GM12878 (cell line): ENCODE data around the gene LDLRAD4. TPM values are rescaled to one million over a fixed set of nuclear protein-coding genes. Genes with fewer than 3 reads are reported as not detected.

Experiments
- ATAC-seq: fragments of 200-7000 bp; cut with Tn5 transposase; 3 replicates; pipeline ENCODE4 v1.9.1; 2020; ENCODE audit warnings: mild to moderate bottlenecking, moderate library complexity
- BruUV-seq: library from RNA; stranded (reverse); fragments of 400-500 nt; replicated peaks from 2 replicates; lab custom pipeline; 2021; lab: Mats Ljungman, UMichigan
- CTCF ChIA-PET: fragments of 300-600 bp; sonication (Branson Sonifier 250); formaldehyde crosslinking; extraction: SDS; loops from one replicate; lab custom pipeline; 2021; ENCODE audit warnings: inconsistent platforms; lab: Yijun Ruan, JAX
- POLR2A ChIA-PET: fragments of 350-600 bp; formaldehyde crosslinking; extraction: SDS; loops from one replicate; lab custom pipeline; 2021; ENCODE audit warnings: inconsistent platforms; lab: Charles Lee
- RAD21 ChIA-PET: fragments of 300-600 bp; sonication (Branson Sonifier 250); formaldehyde crosslinking; loops from one replicate; lab custom pipeline; 2023; ENCODE audit warnings: antibody characterized with exemption; ENCODE audit not compliant: unreplicated experiment; lab: Charles Lee
- SMC1A ChIA-PET: fragments of 300-600 bp; sonication (Branson Sonifier 250); formaldehyde crosslinking; loops from one replicate; lab custom pipeline; 2023; ENCODE audit not compliant: unreplicated experiment, uncharacterized antibody; lab: Charles Lee
- DNase-seq: peaks from one replicate; pipeline ENCODE4 v3.0.0-alpha.2; 2011; ENCODE audit warnings: low read depth, low spot score
- FAIRE-seq: peaks from 3 replicates; lab custom pipeline; 2011; peaks lifted over from hg19 to GRCh38; lab: Jason Lieb, UNC
- H2AFZ ChIP-seq: 2 replicates; pipeline ENCODE4 v1.6.0; 2011; ENCODE audit warnings: low read depth, low read length, control low read depth; ENCODE audit not compliant: control insufficient read depth
- H3K27ac ChIP-seq: 2 replicates; pipeline ENCODE4 v1.5.1; 2011; ENCODE audit warnings: control low read depth; ENCODE audit not compliant: control insufficient read depth, insufficient read depth
- H3K27me3 ChIP-seq, 2 experiments: replicated peaks in 1 of 2; 2 replicates each; pipeline versions ENCODE4 v1.6.0 to v1.6.1; 2011; ENCODE audit warnings: low read length in 1 of 2; ENCODE audit not compliant: control insufficient read depth in 2 of 2, insufficient read depth in 2 of 2
- H3K36me3 ChIP-seq, 2 experiments: 2 replicates each; pipeline ENCODE4 v1.5.1; 2011; ENCODE audit warnings: low read length in 1 of 2; ENCODE audit not compliant: control insufficient read depth in 2 of 2, insufficient read depth in 2 of 2
- H3K4me1 ChIP-seq: 2 replicates; pipeline ENCODE4 v1.6.1; 2011; ENCODE audit warnings: mild to moderate bottlenecking, low read length, moderate library complexity, mixed read lengths; ENCODE audit not compliant: control insufficient read depth, insufficient read depth
- H3K4me2 ChIP-seq: 2 replicates; pipeline ENCODE4 v1.6.0; 2011; ENCODE audit warnings: control low read depth; ENCODE audit not compliant: control insufficient read depth, insufficient read depth
- H3K4me3 ChIP-seq: fragments of 200-600 bp; sonication (generic); 2 replicates; pipeline ENCODE4 v1.5.1; 2016
- H3K79me2 ChIP-seq: 2 replicates; pipeline ENCODE4 v1.6.0; 2011; ENCODE audit warnings: low read length; ENCODE audit not compliant: control insufficient read depth, insufficient read depth
- H3K9ac ChIP-seq: 2 replicates; pipeline ENCODE4 v1.8.0; 2011; ENCODE audit warnings: low read length, control low read depth, mixed read lengths; ENCODE audit not compliant: control insufficient read depth, insufficient read depth
- H3K9me3 ChIP-seq: replicated peaks from 3 replicates; pipeline ENCODE4 v1.5.1; 2011; ENCODE audit warnings: mild to moderate bottlenecking, low read length; ENCODE audit not compliant: control insufficient read depth, insufficient read depth
- H4K20me1 ChIP-seq: 2 replicates; pipeline ENCODE4 v1.6.0; 2011; ENCODE audit not compliant: control insufficient read depth, insufficient read depth
- BCL3 ChIP-seq: IDR thresholded peaks from 2 replicates; pipeline ENCODE4 v1.6.1; 2011; ENCODE audit warnings: borderline replicate concordance, low read depth, mild to moderate bottlenecking, moderate library complexity, low read length; ENCODE audit not compliant: insufficient read depth, poor library complexity, severe bottlenecking
- CUX1 ChIP-seq: IDR thresholded peaks from 2 replicates; pipeline ENCODE4 v1.6.1; 2012; ENCODE audit warnings: improper control_type of control experiment, low read depth, low read length; ENCODE audit not compliant: insufficient replicate concordance
- EED ChIP-seq: sonication (generic); IDR thresholded peaks from 2 replicates; pipeline ENCODE4 v1.6.1; 2016; ENCODE audit warnings: antibody characterized with exemption, low read depth
- FOXM1 ChIP-seq: IDR thresholded peaks from 2 replicates; pipeline ENCODE4 v1.6.1; 2012; ENCODE audit warnings: low read depth, mild to moderate bottlenecking, inconsistent platforms, low read length, moderate library complexity
- KDM1A ChIP-seq: fragments of 200-600 bp; sonication (generic); IDR thresholded peaks from 2 replicates; pipeline ENCODE4 v1.6.1; 2016; ENCODE audit warnings: borderline replicate concordance
- MLLT1 ChIP-seq: fragments of 450-650 bp; IDR thresholded peaks from 2 replicates; pipeline ENCODE4 v1.6.1; 2016; ENCODE audit warnings: mild to moderate bottlenecking
- POU2F2 ChIP-seq: IDR thresholded peaks from 3 replicates; pipeline ENCODE4 v1.6.1; 2011; ENCODE audit warnings: low read depth, mild to moderate bottlenecking, low read length, borderline replicate concordance
- SUZ12 ChIP-seq: fragments of 200-600 bp; sonication (generic); IDR thresholded peaks from one replicate; pipeline ENCODE4 v1.6.1; 2018; ENCODE audit warnings: antibody characterized with exemption, mild to moderate bottlenecking; ENCODE audit not compliant: unreplicated experiment
- WRNIP1 ChIP-seq: IDR thresholded peaks from 2 replicates; pipeline ENCODE4 v1.6.1; 2011; ENCODE audit warnings: low read depth, low read length, improper control_type of control experiment, borderline replicate concordance
- ZBTB4 ChIP-seq: fragments of 450-650 bp; formaldehyde crosslinking; IDR thresholded peaks from 2 replicates; pipeline ENCODE4 v1.4.0; 2022; ENCODE audit warnings: mild to moderate bottlenecking, moderate library complexity
- ZSCAN29 ChIP-seq: fragments of 450-650 bp; IDR thresholded peaks from 2 replicates; pipeline ENCODE4 v1.6.1; 2017; ENCODE audit warnings: mild to moderate bottlenecking, moderate library complexity
- ZZZ3 ChIP-seq: IDR thresholded peaks from 2 replicates; pipeline ENCODE4 v1.6.1; 2011; ENCODE audit warnings: low read depth; ENCODE audit not compliant: control insufficient read depth, insufficient read length
- WGBS: methylation state at CpG from one replicate; pipeline ENCODE4 v1.1.6; 2016; ENCODE audit warnings: low lambda C conversion rate; ENCODE audit not compliant: insufficient replicate concordance, insufficient coverage; ENCODE audit errors: missing lambda C conversion rate; 5-methylcytosine and 5-hydroxymethylcytosine counted together
- in situ Hi-C: fragments of 300-500 bp; cut with MboI; formaldehyde crosslinking; loops from 9 replicates; pipeline ENCODE4 v1.14.3; 2018; ENCODE audit warnings: mixed read lengths
- intact Hi-C: fragments of 100-400 bp; cut with micrococcal nuclease; formaldehyde crosslinking; loops from one replicate; pipeline ENCODE4 v1.14.2; 2022; ENCODE audit not compliant: unreplicated experiment
- polyA plus RNA-seq, 11 experiments: library from polyadenylated mRNA; depleted of rRNA in 4 of 11; unstranded in 6 of 11; stranded (reverse) in 5 of 11; fragments of >200 nt; fragmentation: Nextera tagmentation in 4 of 11; fragmentation: Illumina TruSeq in 1 of 11; extraction: Ambion mirVana in 4 of 11; extraction: Trizol in 1 of 11; gene quantifications; 1 replicate in 1 of 11; 2 replicates in 10 of 11; pipeline versions ENCODE4 v1.2.1 to v1.2.3, GENCODE V29; 2011 to 2016; ENCODE audit warnings: inconsistent platforms in 2 of 11, missing spikeins in 2 of 11, low read depth in 1 of 11
- total RNA-seq, 4 experiments: library from RNA; depleted of rRNA in 3 of 4; stranded (reverse); fragments of >200 nt in 3 of 4; fragmentation: Illumina TruSeq in 1 of 4; extraction: Trizol in 1 of 4; gene quantifications; 2 replicates each; pipeline versions ENCODE4 v1.2.1 to v1.2.3, GENCODE V29; 2013 to 2021

The LDLRAD4 gene
- total and polyA plus RNA-seq, 10 of the 15 experiments (the other 5 are each of a cell fraction or from before 2014, with no cell fraction given): 2.7 to 16.8 (median 11.2) TPM

GRCh38 chr18:13543144-13543543 is 324.6 kb downstream of the LDLRAD4 start:
- peaks cover 3% of the 10 kb centered on the region; the same call in 1 of the 3 replicates for H3K9me3 ChIP-seq
- intact Hi-C loops (no loop called here), in situ Hi-C loops (no loop called here)
- no peaks in the 10 kb centered on the region for H3K36me3 ChIP-seq
- BruUV-seq: no TSS peak
- FAIRE-seq (no peak), DNase-seq (no peak), ATAC-seq (no peak)
- ChIA-PET RAD21 (interaction anchor here (1.2 kb wide), 1 partner anchor 15 kb away, joined by 3 read pairs; no protein-coding TSS in a partner anchor), SMC1A (interaction anchor here (1.1 kb wide), 1 partner anchor 14 kb away, joined by 3 read pairs; no protein-coding TSS in a partner anchor), CTCF (interaction anchor here (4.3 kb wide), 1 partner anchor 15 kb away, joined by 18 read pairs; no protein-coding TSS in a partner anchor), POLR2A (no interaction called here)
- H3K4me1 ChIP-seq: no peaks in the 10 kb centered on the region; the same call in 1 of the 2 replicates
- H4K20me1 ChIP-seq: no peaks in the 10 kb centered on the region
- H3K4me3 ChIP-seq: no peak overlapping the region
- H3K27me3 ChIP-seq: no peaks in the 10 kb centered on the region
- no peaks in the 10 kb centered on the region for H3K79me2 ChIP-seq
- H3K9ac ChIP-seq: no peak overlapping the region
- H2AFZ ChIP-seq: no peak overlapping the region
- no peak overlapping the region for H3K27ac ChIP-seq
- H3K4me2 ChIP-seq: no peak overlapping the region
- WGBS: 52% methylated on average over 4 of the region's 4 CpGs
- TF ChIP-seq WRNIP1 (no peak), MLLT1 (no peak), SUZ12 (no peak), BCL3 (no peak), ZSCAN29 (no peak), FOXM1 (no peak), CUX1 (no peak), POU2F2 (no peak), ZZZ3 (no peak), ZBTB4 (no peak), KDM1A (no peak), EED (no peak)
